Activated T-cell treated with anti-CD3 and anti-CD28 coated beads for 1 hour (primary cell): ENCODE data around the gene NUCKS1.

Experiments
- DNase-seq: peaks from one replicate; pipeline ENCODE4 v3.0.0-alpha.2; 2020; ENCODE audit warnings: low read depth

The NUCKS1 gene

DNA sequence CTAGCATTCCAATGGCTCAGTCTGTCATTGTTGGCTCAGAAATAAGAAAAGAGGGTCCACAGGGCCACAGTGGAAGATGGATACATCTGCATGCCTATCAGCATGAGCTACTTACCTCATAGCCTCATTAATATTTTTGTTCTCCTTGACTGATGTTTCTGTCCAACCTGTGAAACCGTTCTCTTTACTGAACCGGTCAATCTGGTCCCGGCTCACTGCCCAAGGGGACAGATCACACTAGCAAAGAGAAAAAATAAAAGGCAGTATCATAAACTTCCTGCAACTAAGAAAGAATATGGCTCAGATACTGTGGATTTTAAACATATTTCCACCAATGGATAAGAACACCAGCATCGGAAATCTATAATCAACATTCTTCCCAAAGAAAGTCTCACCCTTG lies 20.6 kb upstream of the NUCKS1 start:
- no peak for DNase-seq

DNA sequence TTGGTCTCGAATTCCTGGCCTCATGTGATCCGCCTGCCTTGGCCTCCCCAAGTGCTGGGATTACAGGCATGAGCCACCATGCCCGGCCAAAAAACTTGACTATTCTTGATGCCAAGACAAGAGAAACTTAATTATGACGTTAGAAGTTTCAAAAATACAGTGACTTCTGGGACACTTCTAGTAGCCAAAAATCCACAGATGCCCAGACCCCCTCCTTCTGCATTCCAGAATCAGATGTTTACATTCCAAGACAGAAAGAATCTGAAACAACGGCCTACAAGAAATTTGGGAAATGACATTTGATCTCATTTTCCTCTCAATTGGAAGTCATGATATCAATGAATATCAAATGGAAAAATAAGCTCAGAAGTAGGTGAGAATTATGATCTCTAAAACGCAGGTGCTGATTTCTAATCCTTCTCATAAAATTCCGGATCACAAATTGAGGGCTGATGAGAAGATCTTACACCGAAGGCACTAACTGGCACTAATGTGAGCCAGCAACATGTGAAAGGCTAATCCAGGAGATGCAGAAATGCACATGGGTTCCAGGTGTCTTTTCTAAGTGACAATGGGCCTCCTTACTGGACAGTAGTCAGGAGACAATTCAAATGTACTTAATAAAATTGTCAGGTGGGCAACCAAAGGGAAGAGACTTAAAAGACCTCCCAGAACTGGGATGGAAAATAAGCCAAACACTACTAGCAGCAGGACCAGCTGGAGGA lies 19.8 kb upstream of the NUCKS1 start:
- DNase-seq, result no peak

DNA sequence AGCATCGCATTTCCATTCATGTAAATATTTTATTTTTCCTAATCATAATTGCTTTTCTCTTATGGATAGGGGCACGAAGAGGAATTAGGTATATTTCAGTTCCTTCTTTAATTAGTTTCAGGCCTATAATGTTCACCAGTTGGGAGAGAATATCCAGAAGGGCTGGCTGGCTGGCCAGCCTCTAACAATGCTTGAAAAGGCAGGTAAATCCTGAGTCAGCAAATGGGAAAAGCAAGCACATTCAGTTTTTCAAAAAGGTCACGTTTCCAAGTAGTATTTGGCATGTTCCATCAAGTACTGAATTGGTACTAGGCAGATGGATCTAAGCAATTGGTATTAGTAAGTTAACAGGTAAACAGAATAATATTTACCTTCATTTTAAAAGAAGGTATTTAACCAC lies 17.3 kb upstream of the NUCKS1 start:
- no peak for DNase-seq

DNA sequence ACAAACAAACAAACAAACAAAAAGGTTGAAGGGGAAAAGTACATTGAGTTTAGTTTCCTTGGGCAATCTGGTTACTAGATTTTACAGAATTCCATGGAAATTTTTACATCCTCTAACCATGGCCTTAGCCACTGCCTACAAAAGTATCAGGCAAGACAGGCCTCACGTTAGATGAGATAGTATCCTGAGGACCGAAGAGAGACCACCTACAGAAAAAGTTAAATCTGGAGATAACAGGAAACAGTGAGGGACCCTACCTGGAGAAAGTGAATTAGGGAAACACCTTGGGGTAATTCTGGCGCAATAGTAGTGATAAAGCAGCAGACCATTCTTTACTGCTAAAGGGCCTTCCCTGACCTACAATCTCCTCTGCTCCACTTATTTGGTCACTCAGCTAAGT lies 16.6 kb upstream of the NUCKS1 start:
- no peak for DNase-seq

DNA sequence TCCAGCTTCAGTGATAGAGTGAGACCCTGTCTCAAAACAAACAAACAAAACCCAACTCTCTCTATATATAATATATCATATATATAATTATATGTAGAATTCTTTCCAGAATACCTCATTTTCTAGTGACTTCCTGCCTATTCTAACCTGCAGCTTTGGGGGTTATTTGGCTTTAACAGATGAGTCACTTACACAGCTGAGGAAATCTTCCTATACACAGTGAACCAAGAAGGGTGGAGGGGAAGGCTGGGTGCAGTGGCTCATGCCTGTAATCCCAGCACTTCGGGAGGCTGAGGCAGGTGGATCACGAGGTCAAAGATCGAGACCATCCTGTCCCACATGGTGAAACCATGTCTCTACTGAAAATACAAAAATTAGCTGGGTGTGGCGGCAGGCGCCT lies 16.1 kb upstream of the NUCKS1 start:
- no peak for DNase-seq

DNA sequence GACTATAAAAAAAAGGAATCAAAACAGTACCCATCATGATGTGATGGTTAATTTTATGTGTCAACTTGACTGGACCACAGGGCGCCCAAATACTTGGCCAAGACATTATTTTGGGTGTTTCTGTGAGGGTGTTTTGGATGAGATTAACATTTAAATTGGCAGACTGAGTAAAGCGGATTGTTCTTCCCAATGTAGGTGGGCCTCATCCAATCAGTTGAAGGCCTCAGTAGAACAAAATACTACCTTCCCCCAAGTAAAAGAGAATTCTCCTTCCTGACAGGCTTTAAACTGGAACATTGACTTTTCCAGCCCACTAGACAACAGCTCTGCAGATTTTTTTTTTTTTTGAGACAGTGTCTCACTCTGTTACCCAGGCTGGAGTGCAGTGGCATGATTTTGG lies 14.6 kb upstream of the NUCKS1 start:
- no peak for DNase-seq

DNA sequence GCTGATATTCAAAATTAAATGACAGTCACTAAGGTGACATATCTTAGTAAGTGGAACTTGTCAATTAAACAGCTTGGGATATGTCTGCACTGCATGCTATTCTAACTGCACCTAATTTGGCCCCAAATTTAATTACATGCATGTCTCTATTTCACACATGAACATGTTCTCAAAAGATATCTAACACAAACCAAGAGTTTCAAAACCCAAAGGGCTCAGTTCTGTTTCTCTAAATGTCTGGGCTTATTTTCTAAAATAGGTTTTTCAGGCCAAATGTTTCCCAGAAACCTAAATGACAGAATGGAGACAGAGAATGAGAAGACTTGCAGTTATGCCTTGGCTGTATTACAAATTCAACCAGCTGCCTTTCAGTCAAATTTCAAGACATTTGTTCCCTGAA lies 14.0 kb upstream of the NUCKS1 start:
- no peak for DNase-seq

DNA sequence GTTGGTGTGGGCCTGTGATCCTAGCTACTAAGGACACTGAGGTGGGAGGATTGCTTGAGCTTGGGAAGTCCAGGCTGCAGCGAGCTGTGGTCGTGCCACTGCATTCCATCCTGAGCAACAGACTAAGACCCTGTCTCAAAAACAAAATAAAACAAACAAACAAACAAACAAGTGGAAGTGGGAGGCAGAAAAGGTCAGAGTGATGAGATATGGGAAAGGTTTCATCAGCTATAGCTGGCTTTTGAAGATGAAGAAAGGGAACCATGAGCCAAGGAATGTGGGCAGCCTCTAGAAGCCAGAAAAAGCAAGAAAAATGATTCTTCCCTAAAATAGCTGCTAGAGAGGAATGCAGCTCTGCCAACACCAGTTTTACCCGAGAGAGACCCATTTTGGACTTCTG lies 10.6 kb upstream of the NUCKS1 start:
- no peak for DNase-seq

DNA sequence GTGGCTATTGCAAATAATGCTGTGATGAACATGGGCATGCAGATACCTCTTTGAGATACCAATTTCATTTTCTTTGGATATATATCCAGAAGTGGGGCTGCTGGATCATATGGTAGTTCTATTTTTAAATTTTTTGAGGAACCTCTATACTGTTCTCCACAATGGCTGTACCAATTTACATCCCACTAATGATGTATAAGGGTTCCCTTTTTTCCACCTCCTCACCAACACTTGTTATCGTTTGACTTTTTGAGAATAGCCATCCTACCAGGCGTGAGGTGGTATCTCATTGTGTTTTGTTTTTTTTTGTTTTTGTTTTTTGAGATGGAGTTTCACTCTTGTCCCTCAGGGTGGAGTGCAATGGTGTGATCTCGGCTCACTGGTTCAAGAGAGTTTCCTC lies 6.6 kb upstream of the NUCKS1 start:
- DNase-seq, result no peak

DNA sequence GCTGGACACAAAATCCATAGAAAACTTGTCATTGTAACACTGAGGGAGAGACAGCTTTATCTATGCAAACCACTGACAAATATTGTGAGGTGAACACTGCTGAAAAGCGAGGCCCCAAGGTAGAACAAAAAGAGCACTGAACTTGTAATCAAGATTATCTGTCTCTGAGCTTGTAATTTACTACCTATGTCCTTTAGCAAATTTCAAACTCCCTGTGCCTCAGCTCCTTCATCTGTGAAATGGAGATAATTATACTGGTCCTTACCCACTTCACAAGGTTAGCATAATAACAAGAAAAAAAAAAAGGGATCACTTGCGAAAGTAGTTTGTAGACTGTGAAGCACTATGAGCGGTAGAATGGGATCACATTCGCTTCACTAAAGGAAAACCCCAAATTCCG lies 4.9 kb upstream of the NUCKS1 start:
- DNase-seq, result no peak

DNA sequence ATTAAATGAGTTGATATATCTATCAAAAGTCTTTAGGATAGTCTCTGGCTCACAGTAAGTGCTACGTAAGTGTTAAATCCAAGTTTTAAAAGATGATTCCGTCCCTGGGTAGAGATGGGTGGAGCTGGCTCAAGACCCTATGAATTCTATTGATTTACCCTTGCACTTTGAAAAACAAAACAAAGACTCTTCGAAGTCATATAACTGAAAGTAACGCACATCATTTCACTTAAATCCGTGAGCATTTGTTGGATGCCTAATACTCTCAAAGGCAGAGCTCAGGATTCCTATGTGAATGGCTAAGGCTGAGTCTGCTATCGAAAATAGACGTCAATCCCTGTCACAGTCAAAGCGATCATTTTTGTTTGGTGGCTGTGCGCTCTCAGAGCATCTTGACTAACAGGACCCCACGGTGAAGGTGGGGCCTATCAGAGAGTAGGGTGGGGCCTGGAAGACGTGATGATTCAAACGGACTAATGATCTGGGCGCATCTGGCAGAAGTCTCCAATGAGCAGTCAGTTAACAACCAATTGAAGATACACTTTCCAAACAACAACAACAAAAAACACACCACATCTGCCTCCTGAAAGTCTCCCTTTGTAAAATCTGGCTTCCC lies 1.2 kb upstream of the NUCKS1 start:
- no peak for DNase-seq

DNA sequence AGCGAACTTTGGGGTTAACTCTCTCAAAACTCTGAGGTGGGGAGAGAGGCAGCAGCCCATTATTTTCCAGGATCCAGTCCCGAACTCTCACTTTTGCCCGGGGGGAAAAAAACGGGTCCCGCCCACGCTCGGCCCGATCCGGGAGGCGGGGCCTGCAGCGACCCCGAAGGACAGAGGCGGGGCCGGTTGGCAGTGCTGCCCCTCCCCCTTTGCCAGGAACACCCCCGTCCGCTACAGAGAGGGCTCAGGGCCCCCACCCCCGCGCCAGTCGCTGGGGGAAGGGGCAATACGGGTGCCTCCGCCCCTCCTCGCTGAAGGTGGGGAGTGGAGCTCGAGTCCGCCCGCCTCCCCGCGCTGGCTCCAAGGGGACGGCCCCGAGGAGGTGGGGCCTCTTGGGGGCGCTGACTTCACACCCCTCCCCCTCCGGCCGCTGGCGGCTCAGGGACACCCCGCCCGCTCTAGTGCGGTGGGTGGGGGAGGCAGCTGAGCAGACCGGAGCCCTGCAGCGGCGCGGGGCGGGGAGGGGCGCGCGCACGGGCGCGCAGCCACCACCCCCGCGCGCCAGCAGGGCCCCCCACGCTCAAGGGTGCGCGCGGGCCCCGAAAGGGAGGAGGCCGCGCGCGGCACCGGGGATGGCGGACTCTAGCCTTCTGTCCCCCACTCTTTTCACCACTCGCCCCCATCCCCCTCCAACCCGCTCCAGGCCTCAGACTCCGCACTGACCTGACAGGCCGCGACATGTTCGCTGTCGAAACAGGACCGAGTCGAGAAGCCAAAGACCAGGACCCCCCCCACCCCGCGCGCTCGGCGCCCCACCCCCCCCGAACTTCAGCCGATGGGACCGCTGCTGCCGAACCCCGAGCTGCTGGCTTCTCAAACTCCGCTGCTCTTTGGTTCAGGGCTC lies 496 bp downstream of the NUCKS1 start:
- peak; percentile 91 for DNase-seq

DNA sequence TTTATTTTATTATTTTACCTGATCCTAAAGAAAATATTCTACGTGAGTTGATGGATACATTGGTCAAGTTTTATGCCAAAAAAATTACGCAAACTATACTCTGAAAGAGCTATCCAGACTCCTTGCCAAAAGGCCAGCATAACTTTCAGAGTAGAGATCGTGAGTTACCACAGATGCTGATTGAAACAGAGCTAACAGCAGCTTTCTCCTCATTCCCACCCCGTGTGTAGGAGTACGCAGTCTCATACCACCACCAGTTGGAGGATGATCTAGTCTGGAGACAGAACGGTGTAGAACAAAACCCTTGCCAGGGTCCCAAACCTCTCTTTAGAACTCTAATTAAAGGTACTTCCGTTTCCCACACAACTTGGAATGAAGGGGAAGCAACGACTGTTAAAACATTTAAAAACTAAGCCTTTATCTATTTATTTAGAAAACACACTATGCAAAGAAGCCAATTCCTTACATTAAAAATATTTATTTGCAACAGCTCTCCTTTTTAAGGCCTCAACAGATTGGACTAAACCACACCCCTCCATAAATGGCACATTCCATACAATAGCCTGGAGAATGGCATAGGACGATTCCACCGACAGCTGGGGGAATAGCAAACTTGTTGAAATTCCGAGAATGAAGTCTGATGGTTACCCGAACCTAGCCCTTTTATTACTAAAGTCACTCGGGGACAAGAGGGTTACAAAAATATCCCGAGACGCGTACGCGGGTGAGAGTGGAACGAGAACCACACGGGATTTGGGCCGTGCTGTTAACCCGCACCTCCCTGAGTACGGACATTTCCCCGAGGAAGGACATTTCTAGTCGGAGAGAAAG lies 1.4 kb downstream of the NUCKS1 start:
- no peak for DNase-seq

DNA sequence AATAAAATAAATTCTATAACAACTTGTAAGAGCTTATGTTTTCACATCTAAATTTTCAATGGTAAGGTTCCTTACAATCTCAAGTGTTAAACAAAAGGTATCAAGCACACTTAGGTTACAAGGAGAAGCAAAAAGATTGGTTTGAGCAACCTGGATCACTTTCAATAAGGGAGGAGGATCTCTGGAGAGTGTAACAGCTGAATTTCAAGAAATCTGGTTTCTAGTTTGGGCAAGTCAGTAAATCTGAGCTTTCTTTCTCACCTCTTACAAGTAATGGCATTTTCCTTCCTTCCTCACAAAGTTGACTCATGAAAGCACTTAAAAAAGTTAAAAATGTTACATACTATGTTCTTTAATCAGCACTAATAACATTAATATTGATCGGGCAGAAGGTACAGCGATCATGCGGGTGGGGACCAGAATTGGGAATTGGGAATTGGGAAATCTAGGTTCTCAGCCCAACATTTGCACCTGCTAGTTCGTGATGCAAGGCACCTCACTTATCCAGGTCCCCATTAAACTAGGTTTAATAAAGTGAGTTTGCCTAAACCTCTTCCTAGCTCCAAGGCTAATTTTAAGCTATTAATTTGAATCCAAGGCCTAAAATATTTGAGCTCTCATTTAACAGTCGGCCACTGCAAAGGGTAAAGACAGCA lies 3.1 kb downstream of the NUCKS1 start:
- DNase-seq, result no peak

DNA sequence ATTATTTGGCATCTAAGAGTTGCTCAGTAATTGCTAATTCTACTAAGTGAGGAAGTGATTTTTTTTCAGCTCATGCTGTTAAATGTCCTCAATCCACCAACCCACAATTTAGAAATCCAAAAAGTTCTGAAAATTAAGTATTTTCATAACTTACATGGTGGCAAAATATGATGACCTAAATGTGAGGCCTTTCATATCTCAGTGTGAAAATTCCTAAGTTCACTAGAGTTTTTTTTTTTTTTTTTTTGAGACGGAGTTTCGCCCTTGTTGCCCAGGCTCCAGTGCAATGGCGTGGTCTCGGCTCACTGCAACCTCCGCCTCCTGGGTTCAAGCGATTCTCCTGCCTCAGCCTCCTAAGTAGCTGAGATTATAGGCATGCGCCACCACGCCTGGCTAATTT lies 5.6 kb downstream of the NUCKS1 start:
- no peak for DNase-seq

DNA sequence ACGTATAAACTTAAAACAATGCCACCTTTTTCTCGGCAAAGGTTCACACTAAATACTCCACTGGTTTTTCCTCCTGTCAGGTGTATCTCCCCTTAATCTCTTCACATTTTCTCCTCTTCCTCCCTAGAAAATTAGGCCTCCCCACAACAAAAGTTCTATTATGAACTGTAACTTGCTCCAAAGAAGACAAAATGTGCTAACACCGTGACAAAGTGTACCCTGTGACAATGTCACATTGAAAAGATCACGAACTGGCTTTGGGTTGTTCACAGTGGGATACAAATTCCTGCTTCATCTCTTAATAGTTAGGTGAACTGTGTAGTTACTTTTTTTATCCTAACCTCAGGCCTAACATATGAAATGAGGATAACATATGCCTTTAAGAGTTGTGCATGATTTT lies 6.0 kb downstream of the NUCKS1 start:
- no peak for DNase-seq

DNA sequence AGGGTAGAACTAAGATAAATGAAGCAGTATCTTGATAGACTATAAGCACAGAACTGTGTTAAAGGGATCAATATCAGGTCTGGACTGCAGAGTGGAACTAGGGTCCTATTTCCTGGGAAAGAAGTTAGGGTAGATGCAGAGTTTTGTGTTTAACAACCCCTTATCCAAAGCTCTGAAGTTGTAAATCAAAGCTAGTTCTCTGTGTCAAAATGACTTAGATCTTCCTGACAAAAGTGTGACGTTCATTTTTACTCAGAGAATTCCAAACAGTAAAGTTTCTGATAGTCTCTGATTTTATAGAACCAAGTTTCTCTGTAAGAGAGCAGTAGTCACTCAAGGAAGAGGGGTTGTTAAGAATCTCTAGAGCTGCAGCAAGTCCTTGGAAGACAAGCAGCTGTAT lies 8.3 kb downstream of the NUCKS1 start:
- DNase-seq, result no peak

DNA sequence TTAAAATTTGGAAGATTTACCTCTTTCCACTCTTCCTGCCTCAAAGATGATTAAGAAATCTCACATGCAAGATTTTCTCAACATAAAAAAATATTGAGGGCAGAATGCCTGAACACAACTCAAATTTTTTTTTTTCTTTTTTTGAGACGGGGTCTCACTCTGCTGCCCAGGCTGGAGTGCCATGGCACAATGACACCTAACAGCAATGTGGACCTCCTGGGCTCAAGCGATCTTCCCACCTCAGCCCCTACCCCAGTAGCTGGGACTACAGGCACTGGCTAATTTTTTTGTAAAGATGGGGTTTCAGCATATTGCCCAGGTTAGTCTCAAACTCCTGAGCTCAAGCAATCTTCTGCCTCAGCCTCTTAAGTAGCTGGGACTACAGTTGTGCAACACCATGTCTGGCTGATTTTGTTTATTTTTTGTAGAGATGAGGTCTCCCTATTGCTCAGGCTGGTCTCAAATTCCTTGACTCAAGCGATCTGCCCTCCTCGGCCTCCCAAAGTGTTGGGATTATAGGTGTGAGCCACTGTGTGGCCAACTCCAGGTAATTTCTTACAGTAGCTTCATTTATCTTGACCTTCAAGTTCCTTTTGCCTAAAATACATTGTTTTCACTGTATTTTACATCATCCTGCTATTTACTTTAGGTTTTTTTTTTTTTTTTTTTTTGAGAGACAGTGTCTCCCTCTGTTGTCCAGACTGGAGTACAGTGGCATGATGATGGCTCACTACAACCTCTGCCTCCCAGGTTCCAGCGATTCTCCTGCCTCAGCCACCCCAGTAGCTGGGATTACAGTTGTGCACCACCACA lies 10.4 kb downstream of the NUCKS1 start:
- no peak for DNase-seq

DNA sequence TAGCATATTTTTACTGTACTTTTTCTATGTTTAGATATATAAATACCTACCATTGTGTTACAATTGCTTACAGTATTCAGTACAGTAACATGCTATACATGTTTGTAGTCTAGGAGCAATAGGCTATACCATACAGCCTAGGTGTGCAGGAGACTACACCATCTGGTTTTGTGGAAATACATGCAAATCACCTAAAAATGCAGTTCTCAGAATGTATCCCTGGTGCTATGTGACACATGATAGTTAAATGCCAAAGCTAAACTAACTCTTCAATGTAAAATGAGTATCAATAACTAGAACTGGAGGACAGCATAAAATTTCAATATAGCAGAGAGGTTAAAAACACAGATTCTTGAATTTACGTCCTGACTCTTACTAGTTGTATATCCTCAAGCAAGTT lies 14.8 kb downstream of the NUCKS1 start:
- no peak for DNase-seq

DNA sequence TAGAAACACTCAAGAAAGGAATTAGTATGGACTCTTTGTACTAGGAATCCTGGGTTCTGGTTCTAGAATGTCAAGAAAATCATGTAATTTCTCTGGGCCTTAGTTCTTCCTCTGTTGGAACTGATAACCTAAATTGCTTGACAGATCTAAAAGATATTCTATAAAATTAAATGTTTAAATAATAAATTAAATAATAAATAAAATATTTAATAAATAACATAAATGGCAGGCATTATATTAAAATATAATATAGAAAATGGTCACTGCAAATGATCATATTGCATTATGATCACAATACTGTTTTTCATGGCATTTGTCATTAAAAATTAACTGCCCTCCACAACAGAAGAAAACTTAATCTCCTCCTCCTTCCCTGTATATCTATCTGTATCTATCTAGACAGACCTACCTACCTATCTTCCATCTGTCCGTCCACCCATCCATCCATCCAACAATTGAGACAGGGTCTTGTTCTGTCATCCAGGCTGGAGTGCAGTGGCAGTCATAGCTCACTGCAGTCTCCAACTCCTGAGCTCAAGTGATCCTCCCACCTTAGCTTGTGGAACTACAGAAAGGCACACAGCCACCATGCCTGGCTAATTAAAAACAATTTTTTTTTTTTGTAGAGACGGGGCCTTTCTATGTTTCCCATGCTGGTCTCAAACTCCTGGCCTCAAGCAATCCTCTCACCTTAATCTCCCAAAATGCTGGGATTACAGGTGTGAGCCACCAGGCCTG lies 16.4 kb downstream of the NUCKS1 start:
- no peak for DNase-seq
